Mesendoderm (in vitro differentiated cells): Measurements from ENCODE around the gene TREM1.

Experiments used
- DNase-seq: peaks from one replicate; pipeline ENCODE4 v3.0.0; 2013
- H2AK5ac ChIP-seq: 2 replicates; pipeline ENCODE4 v1.6.1; 2013; ENCODE audit warnings: low read length, inconsistent platforms
- H2BK120ac ChIP-seq: 2 replicates; pipeline ENCODE4 v1.6.1; 2013; ENCODE audit warnings: low read depth, mild to moderate bottlenecking, low read length, moderate library complexity, mixed read lengths
- H2BK15ac ChIP-seq: replicated peaks from 2 replicates; pipeline ENCODE4 v1.6.1; 2013; ENCODE audit warnings: low read depth, mild to moderate bottlenecking, moderate library complexity
- H2BK5ac ChIP-seq: 2 replicates; pipeline ENCODE4 v1.6.1; 2013; ENCODE audit warnings: low read length, inconsistent platforms
- H3K18ac ChIP-seq: 2 replicates; pipeline ENCODE4 v1.6.1; 2013; ENCODE audit warnings: mild to moderate bottlenecking, low read length, mixed read lengths
- H3K23ac ChIP-seq: one replicate; pipeline ENCODE4 v1.6.1; 2013; ENCODE audit warnings: low read length
- H3K27ac ChIP-seq: 2 replicates; pipeline ENCODE4 v1.5.1; 2013; ENCODE audit warnings: low read depth, mild to moderate bottlenecking, inconsistent platforms, low read length, moderate library complexity
- H3K27me3 ChIP-seq: 2 replicates; pipeline ENCODE4 v1.6.1; 2013; ENCODE audit warnings: low read length, control low read depth, mild to moderate bottlenecking, inconsistent platforms; ENCODE audit not compliant: insufficient read depth, poor library complexity
- H3K36me3 ChIP-seq: 2 replicates; pipeline ENCODE4 v1.6.1; 2013; ENCODE audit warnings: low read length, inconsistent platforms; ENCODE audit not compliant: control insufficient read depth, insufficient read depth
- H3K4ac ChIP-seq: one replicate; pipeline ENCODE4 v1.6.1; 2013; ENCODE audit warnings: low read depth, mild to moderate bottlenecking, low read length, moderate library complexity
- H3K4me1 ChIP-seq: 2 replicates; pipeline ENCODE4 v1.6.1; 2013; ENCODE audit warnings: low read depth, low read length, inconsistent platforms; ENCODE audit not compliant: control insufficient read depth
- H3K4me2 ChIP-seq: 2 replicates; pipeline ENCODE4 v1.6.1; 2013; ENCODE audit warnings: low read length
- H3K4me3 ChIP-seq: 2 replicates; pipeline ENCODE4 v1.5.1; 2013; ENCODE audit warnings: mild to moderate bottlenecking, low read length
- H3K56ac ChIP-seq: one replicate; pipeline ENCODE4 v1.6.1; 2013; ENCODE audit warnings: low read length
- H3K79me1 ChIP-seq: 2 replicates; pipeline ENCODE4 v1.6.1; 2013; ENCODE audit warnings: low read length, inconsistent platforms
- H3K79me2 ChIP-seq: 2 replicates; pipeline ENCODE4 v1.6.1; 2013; ENCODE audit warnings: mild to moderate bottlenecking, low read length; ENCODE audit not compliant: control insufficient read depth, insufficient read depth
- H3K9ac ChIP-seq: 2 replicates; pipeline ENCODE4 v1.6.1; 2013; ENCODE audit warnings: low read length, inconsistent platforms
- H4K5ac ChIP-seq: one replicate; pipeline ENCODE4 v1.6.1; 2013; ENCODE audit warnings: low read length
- H4K8ac ChIP-seq: one replicate; pipeline ENCODE4 v1.6.1; 2013; ENCODE audit warnings: low read depth, mild to moderate bottlenecking, control low read depth, low read length, moderate library complexity
- WGBS: extraction: QIAGEN DNeasy Blood & Tissue Kit; methylation state at CpG from one replicate; pipeline ENCODE4 v1.1.7; 2013; ENCODE audit warnings: low lambda C conversion rate, missing lambda C conversion rate; ENCODE audit not compliant: insufficient coverage; ENCODE audit errors: extremely low coverage; 5-methylcytosine and 5-hydroxymethylcytosine counted together

The TREM1 gene

DNA sequence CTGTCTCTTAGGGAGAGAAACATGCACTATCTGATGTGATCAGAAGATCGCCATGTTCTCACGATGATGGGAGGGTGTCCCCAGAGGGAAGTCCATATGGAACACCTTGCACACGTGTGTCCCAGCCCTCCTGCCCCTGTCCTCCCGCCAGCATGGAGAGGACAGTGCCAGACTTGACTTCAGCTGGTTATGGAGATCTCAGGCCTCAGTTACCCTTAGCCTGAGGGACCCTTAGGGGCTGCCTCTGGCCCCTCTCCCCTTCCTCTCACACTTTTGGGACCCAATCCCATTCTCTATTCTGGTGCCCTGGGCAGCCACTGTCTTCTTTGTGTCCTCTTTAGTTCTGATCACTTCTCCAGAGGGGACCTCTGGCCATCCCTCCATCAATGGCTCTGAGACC lies 56.8 kb downstream of the TREM1 start:
- H3K4me1 ChIP-seq = no peaks in the 10 kb centered on the region
- H3K27ac ChIP-seq = no peak overlapping the region
- no peak overlapping the region for H3K23ac ChIP-seq
- H3K18ac ChIP-seq = no peak overlapping the region
- H3K9ac ChIP-seq = no peak overlapping the region
- H3K36me3 ChIP-seq = no peaks in the 10 kb centered on the region
- no peaks in the 10 kb centered on the region for H3K79me1 ChIP-seq
- H3K56ac ChIP-seq = no peak overlapping the region
- no peak overlapping the region for H3K4ac ChIP-seq
- no peak overlapping the region for H4K5ac ChIP-seq
- H2BK120ac ChIP-seq = no peak overlapping the region
- H3K4me3 ChIP-seq = no peak overlapping the region
- H2BK5ac ChIP-seq = no peak overlapping the region
- H3K79me2 ChIP-seq = no peaks in the 10 kb centered on the region
- WGBS = no CpG with 5 or more reads among the region's 4 CpGs
- no peak overlapping the region for H3K4me2 ChIP-seq
- no peak overlapping the region for H4K8ac ChIP-seq
- DNase-seq = no peak
- no peaks in the 10 kb centered on the region for H3K27me3 ChIP-seq
- H2BK15ac ChIP-seq = no peak overlapping the region
- no peak overlapping the region for H2AK5ac ChIP-seq

GRCh38 chr6:41228616-41229015 lies 57.9 kb downstream of the TREM1 start:
- H3K23ac ChIP-seq = no peak overlapping the region
- H3K18ac ChIP-seq = no peak overlapping the region
- no peaks in the 10 kb centered on the region for H3K27me3 ChIP-seq
- H3K27ac ChIP-seq = no peak overlapping the region
- H3K79me1 ChIP-seq = no peaks in the 10 kb centered on the region
- no peak overlapping the region for H2BK15ac ChIP-seq
- H3K4me1 ChIP-seq = no peaks in the 10 kb centered on the region
- no peak overlapping the region for H3K4me2 ChIP-seq
- DNase-seq = peak; percentile 57
- no peak overlapping the region for H3K9ac ChIP-seq
- no CpG with 5 or more reads among the region's 5 CpGs for WGBS
- H4K8ac ChIP-seq = no peak overlapping the region
- no peak overlapping the region for H3K56ac ChIP-seq
- no peaks in the 10 kb centered on the region for H3K79me2 ChIP-seq
- H3K4me3 ChIP-seq = no peak overlapping the region
- no peak overlapping the region for H2BK5ac ChIP-seq
- no peak overlapping the region for H2AK5ac ChIP-seq
- H4K5ac ChIP-seq = no peak overlapping the region
- H3K36me3 ChIP-seq = no peaks in the 10 kb centered on the region
- no peak overlapping the region for H3K4ac ChIP-seq
- no peak overlapping the region for H2BK120ac ChIP-seq

- no CpG with 5 or more reads among the region's 5 CpGs for WGBS
- peak within 1 kb of the TSS; percentile 13 for H3K56ac ChIP-seq
- no peak within 1 kb of the TSS for H3K4me3 ChIP-seq
- H3K9ac ChIP-seq = no peak within 1 kb of the TSS
- no peaks in the 10 kb centered on the region for H3K27me3 ChIP-seq
- H2BK120ac ChIP-seq = no peak within 1 kb of the TSS
- no peak within 1 kb of the TSS for H4K8ac ChIP-seq
- H3K4me1 ChIP-seq = no peaks in the 10 kb centered on the region
- no peaks in the 10 kb centered on the region for H3K79me2 ChIP-seq
- H4K5ac ChIP-seq = no peak within 1 kb of the TSS
- no peak within 1 kb of the TSS for H3K4me2 ChIP-seq
- H3K27ac ChIP-seq = no peak within 1 kb of the TSS
- no peaks in the 10 kb centered on the region for H3K36me3 ChIP-seq
- H2AK5ac ChIP-seq = no peak within 1 kb of the TSS
- no peak for DNase-seq
- H3K4ac ChIP-seq = no peak within 1 kb of the TSS
- no peak within 1 kb of the TSS for H2BK15ac ChIP-seq
- H3K23ac ChIP-seq = no peak within 1 kb of the TSS
- H3K18ac ChIP-seq = no peak within 1 kb of the TSS
- no peak within 1 kb of the TSS for H2BK5ac ChIP-seq
- no peaks in the 10 kb centered on the region for H3K79me1 ChIP-seq
Observed at GRCh38 chr6:41228096-41228495, 58.4 kb downstream of the TREM1 start, which contains the start of gene TREML4. Gene TREML4 (plus strand): TSS chr6:41228349. CDS start chr6:41228428, 79 bp downstream.

DNA sequence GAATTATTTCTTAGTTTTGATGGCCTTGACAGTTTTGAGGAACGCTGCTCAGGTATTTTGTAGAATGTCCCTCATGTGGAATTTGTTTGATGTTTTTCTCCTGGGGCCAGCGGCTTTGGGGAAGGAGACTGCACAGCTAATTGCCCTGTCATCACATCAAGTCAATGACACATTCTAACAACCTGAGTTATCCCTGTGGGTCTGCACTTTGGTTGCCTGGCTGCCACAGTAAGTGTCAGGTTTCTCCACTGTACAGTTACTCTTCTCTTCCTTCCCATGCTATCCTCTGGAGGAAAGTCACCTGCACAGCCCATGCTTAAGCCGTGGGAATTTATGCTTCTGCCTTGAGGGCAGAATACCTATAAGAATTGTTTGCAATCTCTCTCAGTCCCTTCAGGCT lies 59.7 kb downstream of the TREM1 start:
- no peak overlapping the region for H2BK5ac ChIP-seq
- H3K4me3 ChIP-seq = no peak overlapping the region
- H3K4ac ChIP-seq = no peak overlapping the region
- no peak overlapping the region for H3K4me2 ChIP-seq
- no peaks in the 10 kb centered on the region for H3K36me3 ChIP-seq
- H3K56ac ChIP-seq = no peak overlapping the region
- no peak for DNase-seq
- H3K79me1 ChIP-seq = no peaks in the 10 kb centered on the region
- H2BK15ac ChIP-seq = no peak overlapping the region
- WGBS = no CpG with 5 or more reads among the region's 3 CpGs
- no peak overlapping the region for H2AK5ac ChIP-seq
- H3K9ac ChIP-seq = no peak overlapping the region
- no peak overlapping the region for H3K27ac ChIP-seq
- no peaks in the 10 kb centered on the region for H3K79me2 ChIP-seq
- no peak overlapping the region for H4K8ac ChIP-seq
- no peak overlapping the region for H3K18ac ChIP-seq
- H2BK120ac ChIP-seq = no peak overlapping the region
- no peaks in the 10 kb centered on the region for H3K27me3 ChIP-seq
- H4K5ac ChIP-seq = no peak overlapping the region
- no peaks in the 10 kb centered on the region for H3K4me1 ChIP-seq
- H3K23ac ChIP-seq = no peak overlapping the region

DNA sequence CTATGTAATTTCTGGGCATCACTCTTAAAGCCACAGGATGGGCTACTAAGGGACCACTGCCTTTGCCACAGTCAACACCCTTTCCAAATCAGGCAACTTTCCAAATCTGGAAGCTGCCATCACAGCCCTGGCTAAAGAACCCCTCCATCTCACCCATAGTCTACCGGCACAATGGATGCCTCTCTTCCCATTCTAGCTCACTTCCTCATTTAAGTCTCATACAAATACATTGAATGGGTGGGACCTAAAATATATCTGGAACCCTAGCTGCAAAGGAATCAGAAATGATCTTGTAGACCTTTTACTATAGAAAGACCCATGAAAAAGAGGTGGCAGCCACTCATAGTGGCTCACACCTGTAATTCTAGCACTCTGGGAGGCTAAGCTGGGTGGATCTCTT lies 61.7 kb downstream of the TREM1 start:
- Histone ChIP-seq H2BK5ac (no peak overlapping the region), H3K79me2 (no peaks in the 10 kb centered on the region), H3K36me3 (no peaks in the 10 kb centered on the region), H3K18ac (no peak overlapping the region), H3K4me1 (no peaks in the 10 kb centered on the region), H2BK120ac (no peak overlapping the region), H2AK5ac (no peak overlapping the region), H3K23ac (no peak overlapping the region), H3K56ac (no peak overlapping the region), H4K5ac (no peak overlapping the region), H3K4me2 (no peak overlapping the region), H3K27ac (no peak overlapping the region), H3K4me3 (no peak overlapping the region), H2BK15ac (no peak overlapping the region), H3K9ac (no peak overlapping the region), H4K8ac (no peak overlapping the region), H3K4ac (no peak overlapping the region), H3K27me3 (no peaks in the 10 kb centered on the region), H3K79me1 (no peaks in the 10 kb centered on the region)
- no CpG with 5 or more reads among the region's 1 CpG for WGBS
- DNase-seq = no peak
